Retinal pigment epithelial cell (primary cell): ENCODE measurements around the gene TEX53.
A peak's percentile ranks its signal among the peaks of the same experiment; 100 is the strongest.

Experiments used
- DNase-seq: peaks from one replicate; pipeline ENCODE4 v3.0.0-alpha.2; 2010; ENCODE audit warnings: low read depth
- H3K4me3 ChIP-seq: 2 replicates; pipeline ENCODE4 v1.5.1; 2011; ENCODE audit warnings: mild to moderate bottlenecking, low read length, control low read depth, moderate library complexity
- TF ChIP-seq, protein P1 (sequence below): conservative IDR thresholded peaks from 2 replicates; pipeline ENCODE4 v1.5.1; 2011; ENCODE audit warnings: low read depth, low read length, control low read depth, inconsistent platforms

Gene TEX53

DNA sequence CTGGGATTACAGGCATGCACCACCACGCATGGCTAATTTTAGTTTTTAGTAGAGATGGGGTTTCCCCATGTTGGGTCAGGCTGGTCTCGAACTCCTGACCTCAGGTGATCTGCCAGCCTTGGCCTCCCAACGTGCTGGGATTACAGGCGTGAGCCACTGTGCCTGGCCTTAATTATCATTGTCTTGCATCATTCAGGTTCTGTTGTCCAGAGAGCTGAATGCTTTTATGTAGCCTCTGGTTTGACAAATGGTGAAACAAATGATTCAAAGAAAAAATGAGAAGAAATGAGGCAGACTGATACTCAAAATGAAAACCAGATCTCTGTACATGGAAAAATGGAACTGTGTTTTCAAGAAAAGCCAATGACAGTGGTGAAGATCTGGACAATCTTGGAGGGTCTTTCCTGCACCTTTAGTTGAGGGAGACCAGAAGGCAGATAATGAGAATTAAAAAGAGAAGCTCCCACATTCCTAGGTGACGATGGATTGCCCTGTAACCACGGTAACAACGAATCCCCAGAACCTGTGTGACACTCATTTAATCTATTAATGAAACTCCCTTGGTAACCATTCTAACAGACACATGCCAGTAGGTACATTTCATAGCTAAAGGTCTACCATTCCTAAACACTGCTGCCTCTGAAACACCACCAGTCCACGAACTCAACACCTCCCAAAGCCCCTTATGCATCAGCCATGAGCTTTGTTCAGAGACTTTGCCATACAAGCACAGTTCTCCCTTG lies 22.8 kb upstream of the TEX53 start:
- TF ChIP-seq, protein P1, sequence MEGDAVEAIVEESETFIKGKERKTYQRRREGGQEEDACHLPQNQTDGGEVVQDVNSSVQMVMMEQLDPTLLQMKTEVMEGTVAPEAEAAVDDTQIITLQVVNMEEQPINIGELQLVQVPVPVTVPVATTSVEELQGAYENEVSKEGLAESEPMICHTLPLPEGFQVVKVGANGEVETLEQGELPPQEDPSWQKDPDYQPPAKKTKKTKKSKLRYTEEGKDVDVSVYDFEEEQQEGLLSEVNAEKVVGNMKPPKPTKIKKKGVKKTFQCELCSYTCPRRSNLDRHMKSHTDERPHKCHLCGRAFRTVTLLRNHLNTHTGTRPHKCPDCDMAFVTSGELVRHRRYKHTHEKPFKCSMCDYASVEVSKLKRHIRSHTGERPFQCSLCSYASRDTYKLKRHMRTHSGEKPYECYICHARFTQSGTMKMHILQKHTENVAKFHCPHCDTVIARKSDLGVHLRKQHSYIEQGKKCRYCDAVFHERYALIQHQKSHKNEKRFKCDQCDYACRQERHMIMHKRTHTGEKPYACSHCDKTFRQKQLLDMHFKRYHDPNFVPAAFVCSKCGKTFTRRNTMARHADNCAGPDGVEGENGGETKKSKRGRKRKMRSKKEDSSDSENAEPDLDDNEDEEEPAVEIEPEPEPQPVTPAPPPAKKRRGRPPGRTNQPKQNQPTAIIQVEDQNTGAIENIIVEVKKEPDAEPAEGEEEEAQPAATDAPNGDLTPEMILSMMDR: no peak
- H3K4me3 ChIP-seq: no peak overlapping the region

DNA sequence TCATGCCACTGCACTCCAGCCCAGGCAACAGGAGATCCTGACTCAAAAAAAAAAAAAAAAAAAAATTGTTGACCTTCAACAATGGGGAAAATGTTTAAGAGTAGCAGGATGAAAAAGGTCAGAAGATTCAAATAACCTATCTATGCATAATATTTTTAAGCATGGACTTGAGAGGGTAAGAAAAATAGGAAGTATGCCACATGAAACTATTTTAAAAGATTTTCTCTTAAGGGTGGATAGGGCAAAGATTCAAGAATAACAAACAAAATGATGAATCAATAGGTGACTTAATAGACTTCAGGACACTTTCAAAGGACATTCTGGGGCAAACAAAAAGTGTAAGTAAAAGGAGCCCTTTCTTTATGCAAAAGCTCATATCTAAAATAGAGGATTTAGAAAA lies 21.2 kb upstream of the TEX53 start:
- DNase-seq: no peak
- no peak overlapping the region for H3K4me3 ChIP-seq
- TF ChIP-seq, protein P1: no peak

More for the DNA sequence above, 22.8 kb upstream of the TEX53 start:
- DNase-seq: no peak

DNA sequence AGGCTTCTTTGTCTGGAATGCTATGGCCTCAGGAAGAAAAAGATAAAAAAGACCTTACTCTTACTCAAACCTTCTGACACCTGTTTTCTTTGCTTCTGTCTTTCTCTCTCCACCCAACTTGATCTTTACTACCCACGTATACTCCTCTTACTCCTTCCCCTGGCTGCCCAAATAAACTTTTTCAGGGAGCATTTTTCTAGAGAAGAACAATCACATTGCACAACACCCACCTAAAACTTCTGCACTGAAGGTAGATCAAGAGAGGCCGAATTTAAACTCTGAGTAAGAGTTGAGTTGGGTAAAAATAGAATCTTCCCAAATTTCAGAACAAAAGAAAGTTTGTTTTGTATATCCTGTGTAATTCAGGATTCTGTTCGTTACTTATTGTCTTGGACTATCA lies 20.5 kb upstream of the TEX53 start:
- H3K4me3 ChIP-seq: no peak overlapping the region
- no peak for DNase-seq
- TF ChIP-seq, protein P1: no peak

DNA sequence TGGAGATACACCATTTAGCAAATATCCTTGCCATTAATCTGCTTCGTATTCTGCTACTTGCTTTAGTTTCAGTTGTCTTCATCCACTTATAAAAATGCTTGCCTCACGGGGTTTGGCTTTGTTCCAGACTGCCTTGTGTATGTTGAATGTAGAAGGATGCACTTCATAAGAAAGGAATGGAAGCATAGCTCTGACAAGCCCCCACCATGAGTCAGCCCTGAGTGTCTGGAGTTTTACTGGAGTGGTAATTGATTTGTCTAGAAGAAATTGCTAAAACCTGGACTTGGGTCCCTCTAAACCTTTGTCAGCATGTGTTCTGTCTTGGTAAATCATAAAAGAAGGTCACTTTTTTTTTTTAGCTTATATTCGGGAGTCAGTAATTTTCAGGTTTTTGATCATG lies 19.8 kb upstream of the TEX53 start:
- DNase-seq: peak; percentile 99
- no peak overlapping the region for H3K4me3 ChIP-seq
- TF ChIP-seq, protein P1: no peak

DNA sequence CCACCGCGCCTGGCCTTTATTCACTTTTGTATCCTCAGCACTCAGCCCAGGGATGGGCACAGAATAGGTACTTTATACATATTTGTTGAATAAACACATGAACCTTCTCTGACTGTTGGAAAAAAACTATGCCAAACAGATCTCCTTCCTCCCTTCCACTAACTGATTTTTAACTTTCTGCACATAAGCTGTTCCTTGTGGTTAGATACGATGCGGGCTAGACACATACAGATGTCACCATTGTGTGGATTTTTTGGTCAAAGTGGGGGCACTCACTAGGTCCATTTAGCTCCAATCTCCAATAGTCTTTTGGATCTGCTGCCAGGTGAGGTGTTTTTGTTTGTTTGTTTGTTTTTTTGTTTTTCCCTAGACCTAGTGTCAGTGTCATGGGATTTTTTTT lies 19.3 kb upstream of the TEX53 start:
- TF ChIP-seq, protein P1: no peak
- no peak overlapping the region for H3K4me3 ChIP-seq
- no peak for DNase-seq

DNA sequence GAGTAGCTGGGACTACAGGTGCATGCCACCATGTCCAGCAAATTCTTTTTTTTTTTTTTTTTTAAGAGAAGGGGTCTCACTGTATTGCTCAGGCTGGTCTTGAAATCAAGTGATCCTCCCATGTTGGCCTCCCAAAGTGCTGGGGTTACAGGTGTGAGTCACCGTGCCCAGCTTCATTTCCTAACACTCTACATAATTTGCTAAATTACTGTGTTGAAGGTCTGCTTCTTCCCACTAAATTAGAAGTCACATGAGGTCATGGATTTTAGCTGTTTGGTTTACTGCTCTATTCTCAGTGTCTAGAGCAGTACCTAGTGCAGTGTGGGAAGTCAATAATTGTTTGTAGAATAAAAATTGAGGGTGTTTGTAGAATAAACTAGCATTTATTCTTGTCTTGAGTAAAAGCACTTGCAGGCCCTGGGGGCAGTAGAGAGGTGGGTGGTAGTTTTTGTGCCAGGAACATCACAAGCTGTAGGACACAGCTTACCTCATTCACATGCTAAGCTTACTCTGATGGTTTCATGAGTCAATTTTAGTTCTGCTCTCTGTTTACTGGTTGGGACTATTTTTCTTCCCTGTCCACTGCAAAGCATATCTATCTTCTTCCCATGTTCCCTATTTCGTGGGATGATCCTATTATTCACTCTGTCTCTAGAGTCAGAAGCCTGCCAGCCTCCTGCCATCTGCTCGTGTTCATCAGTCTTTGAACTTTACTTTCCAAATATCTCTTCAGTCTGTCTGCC lies 17.4 kb upstream of the TEX53 start:
- no peak overlapping the region for H3K4me3 ChIP-seq
- DNase-seq: no peak
- TF ChIP-seq, protein P1: peak; percentile 20
